8988T (cell line): ENCODE results near the gene NBL1.
A peak's percentile ranks its signal among the peaks of the same experiment; 100 is the strongest.
"Not testable (repeated sequence)": the region's sequence is repeated elsewhere in the genome, so short reads cannot be mapped to it uniquely, and the experiment has no call there.

Experiments
- DNase-seq: peaks from one replicate; pipeline ENCODE4 v3.0.0; 2011

Gene NBL1

GRCh38 chr1:19623523-19623922 lies 20.6 kb upstream of the NBL1 start:
- DNase-seq: no peak

DNA sequence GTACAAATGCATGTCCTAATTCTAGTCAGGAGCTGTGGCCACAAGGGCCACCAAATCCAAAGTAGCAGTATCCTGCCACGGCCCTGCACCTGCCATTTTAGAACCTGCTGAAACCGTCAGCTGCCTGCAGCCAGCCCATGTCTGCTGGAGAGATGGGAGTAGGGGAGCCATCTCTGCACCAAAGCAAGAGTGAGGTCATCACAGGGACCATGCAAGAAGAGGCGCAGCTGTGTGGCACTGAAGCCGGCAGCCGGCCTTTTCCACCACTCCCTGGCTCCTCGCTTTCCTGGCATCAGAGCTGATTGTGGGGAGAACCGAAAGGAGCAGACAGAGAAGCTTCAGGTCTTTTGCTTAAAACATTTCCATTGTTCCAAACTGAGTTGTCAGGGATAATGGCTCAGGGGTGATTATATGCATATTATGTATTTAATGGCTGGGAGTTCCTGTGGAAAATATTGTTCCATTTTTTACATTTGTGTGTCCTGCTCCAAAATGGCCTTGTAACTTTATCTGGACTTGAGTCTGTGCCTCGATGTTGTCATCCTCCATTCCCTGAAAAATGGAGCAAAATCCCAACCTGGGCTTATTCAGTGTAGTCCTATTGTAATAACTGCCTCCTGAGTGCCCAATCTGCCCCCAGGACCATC lies 18.7 kb upstream of the NBL1 start:
- DNase-seq: no peak

DNA sequence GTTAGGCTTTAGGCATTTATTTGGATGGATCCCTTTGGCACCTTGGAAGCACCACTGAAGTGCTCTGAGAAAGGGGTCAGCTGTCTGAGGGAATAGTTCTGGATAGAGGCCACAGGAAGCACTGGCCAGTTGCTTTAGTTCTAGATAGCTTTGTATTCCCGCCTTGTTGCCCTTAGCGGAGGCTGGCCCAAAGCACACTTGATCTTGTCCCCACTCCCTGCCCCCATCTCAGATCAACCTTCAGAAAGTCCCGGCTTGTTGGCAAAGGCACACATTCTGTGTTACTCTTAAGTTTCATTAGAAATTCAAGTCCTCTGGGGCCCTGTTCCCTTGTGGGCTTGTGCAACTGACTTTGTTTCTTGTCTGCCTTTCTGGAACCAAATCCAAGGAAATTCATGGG lies 15.2 kb upstream of the NBL1 start:
- DNase-seq: no peak

DNA sequence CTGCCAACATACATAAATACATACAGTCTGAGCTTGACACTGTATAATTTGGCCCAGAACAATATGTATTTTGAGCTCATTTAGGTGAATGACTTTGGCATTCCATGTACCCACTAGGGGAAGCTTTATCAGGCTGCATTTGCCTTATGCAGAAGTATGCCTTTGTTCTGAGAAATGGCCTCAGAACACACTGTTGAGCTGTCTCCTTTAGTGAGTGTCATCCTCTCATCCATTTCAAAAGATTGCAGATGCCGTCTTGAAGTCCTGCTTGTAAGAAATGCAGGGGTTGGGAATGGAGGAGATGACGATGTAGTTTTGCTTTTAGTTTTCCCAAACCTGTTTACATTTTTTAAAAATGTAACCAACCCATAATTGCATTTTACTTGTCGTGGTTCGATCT lies 14.8 kb upstream of the NBL1 start:
- DNase-seq: no peak

DNA sequence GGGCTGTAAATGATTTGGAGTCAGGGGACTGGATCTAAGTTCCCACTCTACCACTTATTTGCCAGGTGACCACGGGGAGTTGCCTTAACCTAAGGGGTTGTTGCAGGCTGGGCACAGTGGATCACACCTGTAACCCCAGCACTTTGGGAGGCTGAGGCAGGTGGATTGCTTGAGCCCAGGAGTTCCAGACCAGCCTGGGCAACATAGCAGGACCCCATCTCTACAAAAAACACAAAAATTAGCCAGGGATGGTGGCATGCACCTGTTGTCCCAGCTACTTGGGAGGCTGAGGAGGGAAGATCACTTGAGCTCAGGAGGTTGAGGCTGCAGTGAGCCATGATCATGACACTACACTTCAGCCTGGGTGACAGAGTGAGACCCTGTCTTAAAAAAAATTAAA lies 13.9 kb upstream of the NBL1 start:
- not testable (repeated sequence) for DNase-seq

DNA sequence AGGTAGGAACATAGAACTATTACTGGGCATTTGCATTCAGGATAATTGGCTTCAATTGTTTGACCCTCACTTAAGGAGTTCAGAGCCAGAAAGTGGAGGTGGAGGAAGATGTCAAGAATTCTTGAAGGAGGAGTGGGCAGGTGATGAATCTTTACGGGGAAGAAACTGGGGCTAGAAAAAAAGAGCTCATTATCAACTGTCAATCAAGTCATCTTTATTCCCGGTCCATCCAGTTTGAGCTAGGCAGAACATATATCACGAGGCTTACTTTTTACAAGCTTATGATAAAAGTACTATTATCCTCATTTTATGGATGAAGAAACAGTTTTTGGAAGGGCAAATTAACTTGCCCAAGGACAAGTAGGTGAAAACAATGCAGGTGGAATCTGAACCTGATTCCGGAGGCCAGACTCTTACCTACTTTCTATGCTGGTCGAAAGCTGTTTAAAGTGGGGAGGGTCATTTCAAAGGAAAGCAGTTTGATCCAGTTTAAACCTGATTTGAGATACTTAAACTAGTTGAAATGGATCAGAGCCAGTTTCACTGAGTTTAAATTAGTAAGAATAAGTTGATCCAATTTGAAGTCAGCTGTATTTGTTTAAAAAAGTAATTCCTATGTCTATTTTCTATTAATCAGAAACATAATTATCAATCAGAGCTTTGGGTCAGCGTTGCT lies 13.3 kb upstream of the NBL1 start:
- DNase-seq: no peak

- DNase-seq: no peak
These were observed 11.9 kb upstream of the NBL1 start for GRCh38 chr1:19632211-19632610.

DNA sequence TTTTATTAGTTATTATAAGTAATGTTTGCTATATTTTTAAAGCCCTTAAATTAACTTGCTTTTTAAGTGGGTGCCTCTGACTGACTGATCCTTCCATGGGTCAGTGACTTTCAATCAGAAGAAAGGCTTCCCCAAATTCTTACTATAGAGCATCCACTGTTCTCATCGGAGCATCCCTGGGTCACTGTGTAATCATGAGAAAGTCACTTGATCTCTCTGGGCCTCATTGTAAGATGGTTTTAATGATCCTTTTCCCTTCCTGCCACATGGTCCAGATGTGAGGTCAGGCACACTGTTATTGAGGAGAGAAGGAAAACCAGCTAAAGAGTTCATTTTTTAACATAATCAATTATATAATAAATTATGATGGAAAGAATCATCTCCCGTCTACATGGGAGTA lies 11.0 kb upstream of the NBL1 start:
- no peak for DNase-seq

GRCh38 chr1:19635064-19635463 lies 9.0 kb upstream of the NBL1 start:
- not testable (repeated sequence) for DNase-seq

DNA sequence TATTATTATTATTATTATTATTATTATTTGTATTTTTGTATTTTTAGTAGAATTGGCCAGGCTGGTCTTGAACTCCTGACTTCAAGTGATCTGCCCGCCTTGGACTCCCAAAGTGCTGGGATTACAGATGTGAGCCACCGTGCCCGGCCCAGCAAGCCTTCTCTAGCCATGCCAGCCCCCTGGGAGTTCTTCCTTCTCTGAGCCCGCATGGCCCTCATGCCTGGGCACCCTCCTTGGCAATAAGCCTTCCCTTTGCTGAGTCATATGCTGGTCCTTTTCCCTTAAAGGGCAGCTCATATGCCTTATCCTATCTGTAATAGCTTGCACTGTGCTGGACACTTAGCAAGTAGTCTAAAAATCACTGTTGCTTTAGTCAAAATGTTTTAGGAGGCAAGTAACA lies 8.5 kb upstream of the NBL1 start:
- DNase-seq: no peak

DNA sequence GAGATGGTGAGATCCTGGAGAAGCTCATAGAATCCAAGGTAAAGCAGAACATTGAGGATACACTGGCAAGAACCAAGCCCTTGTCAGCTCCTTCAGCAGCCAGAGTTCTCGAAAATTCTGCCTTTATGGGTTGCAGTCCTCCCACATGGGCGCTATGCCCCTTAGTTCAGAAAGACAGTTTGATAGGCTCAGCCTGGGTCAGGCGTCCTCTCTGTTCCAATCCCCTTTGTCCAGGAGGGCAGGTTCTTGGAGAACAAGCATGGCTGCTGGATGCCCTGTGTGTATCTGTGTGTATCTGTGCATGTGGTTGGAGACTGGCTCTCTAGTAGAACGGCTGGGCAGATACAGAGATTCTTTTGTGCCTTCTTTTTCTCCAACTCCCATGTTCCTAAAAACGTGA lies 8.0 kb upstream of the NBL1 start:
- DNase-seq: no peak

GRCh38 chr1:19636749-19637148 lies 7.4 kb upstream of the NBL1 start:
- DNase-seq: not testable (repeated sequence)

GRCh38 chr1:19637606-19638005 lies 6.5 kb upstream of the NBL1 start:
- DNase-seq: no peak

DNA sequence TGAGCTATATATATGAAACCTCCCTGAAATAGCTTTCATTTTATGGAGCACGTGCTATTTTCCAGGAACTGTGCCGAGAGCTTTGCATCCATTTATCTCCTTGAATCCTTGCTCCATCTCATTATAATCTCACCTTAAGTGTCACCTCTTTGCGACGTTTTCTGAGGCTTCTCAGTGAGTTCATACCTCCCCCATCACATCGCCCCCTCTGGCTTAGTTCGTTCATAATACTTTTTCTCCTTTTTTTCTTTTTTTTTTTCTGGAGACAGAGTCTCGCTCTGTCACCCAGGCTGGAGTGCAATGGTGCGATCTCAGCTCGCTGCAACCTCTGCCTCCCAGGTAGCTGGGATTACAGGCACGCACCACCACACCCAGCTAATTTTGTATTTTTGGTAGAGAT lies 4.9 kb upstream of the NBL1 start:
- DNase-seq: not testable (repeated sequence)

- DNase-seq: no peak
These were observed 4.1 kb upstream of the NBL1 start for GRCh38 chr1:19639999-19640362.

DNA sequence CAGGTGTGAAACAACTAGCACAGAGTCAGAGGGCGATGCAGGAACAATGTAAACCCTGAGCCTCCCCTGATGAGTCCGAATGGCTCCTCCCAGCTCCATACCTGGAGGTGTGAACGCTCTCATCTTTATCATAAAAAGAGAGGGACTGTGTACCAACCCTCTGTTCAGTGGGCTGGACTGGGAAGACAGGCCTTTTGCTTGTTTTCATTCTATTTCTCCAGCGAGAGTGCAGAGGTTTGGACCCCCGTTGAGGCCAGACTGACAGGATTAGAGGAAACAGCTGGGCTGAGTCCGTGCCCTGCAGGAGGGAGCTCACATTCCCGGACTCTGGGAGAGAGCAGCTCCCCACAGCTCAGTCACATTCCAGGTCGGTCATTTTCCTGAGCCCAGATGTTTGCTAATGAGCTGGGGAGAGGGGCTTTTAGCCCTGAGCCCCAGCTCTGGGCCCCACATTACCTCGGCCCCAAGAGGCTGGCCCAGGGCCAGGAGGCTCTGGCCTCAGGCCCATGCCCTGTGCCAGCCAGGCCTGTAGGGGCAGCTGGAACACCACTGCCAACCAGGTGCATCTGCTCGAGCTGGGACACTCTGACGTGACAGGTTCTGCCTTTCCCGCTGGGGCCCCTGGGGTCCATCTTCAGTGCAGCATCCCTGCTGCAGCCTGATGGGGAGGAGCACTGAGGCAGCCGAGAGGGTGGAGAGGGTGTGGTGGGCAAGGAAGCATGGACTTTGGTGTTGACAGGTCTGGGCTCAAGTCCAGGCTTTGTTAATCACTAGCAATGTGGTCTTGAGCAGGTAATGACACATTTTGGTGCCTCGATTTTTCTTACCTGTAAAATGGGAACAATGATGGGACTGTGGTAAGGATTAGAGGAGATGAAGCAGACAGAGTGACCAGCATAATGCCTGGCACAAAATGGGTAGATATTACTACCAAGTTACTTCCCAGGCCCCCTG lies 3.5 kb upstream of the NBL1 start:
- DNase-seq: no peak

- peak; percentile 93 for DNase-seq
These were observed 990 bp upstream of the NBL1 start for GRCh38 chr1:19643121-19643520.

DNA sequence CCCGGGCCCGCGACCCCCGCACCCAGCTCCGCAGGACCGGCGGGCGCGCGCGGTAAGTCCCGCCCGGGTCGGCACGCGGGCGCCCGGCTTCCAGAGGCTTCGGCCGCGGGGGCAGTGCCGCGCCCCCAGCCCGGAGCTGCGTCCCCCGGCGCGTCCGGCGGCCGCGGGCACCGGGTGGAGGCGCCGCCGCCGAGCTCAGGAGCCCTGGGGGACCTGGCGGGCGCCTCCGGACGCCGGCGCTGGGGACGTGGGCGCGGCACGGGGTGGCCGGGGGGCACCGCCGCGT lies 227 bp downstream of the NBL1 start:
- DNase-seq: no peak

DNA sequence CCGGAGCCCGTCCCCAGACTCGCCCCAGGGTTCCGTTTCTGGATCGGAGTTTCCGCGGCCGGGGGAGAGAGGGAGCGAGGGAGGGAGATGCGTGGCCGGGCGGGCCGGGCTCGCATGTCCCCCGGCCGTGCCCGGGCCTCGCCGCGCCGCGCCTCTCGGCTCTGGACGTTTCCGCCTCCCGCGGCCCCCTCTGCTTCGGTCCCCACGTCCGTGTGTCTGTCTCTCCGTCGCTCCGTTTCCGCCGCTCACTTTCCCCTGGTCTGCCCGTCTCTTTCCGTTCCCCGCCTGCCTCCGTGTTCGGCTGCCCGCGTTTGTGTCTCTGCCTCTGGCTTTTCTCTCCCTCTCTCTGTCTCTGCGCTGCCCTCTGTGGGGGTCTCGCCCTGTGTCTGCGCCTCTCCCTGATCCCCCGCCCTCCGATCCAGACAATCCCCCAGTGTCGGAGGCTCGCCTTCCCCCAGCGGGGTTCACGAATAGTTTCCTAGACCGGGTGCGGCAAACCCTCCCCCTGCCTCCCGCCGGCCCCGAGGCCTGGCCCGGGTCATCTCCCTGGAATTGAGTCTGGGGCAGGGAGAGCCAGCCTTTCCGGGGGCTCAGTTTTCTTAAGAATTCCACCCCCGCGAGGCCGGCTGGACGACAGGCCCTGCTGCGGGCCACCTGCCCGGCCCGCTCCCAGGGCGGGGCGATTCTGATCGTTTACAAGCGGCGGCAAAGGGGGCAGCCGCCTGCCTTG lies 735 bp downstream of the NBL1 start:
- DNase-seq: peak; percentile 78

GRCh38 chr1:19645411-19646251 lies 1.5 kb downstream of the NBL1 start:
- DNase-seq: no peak

DNA sequence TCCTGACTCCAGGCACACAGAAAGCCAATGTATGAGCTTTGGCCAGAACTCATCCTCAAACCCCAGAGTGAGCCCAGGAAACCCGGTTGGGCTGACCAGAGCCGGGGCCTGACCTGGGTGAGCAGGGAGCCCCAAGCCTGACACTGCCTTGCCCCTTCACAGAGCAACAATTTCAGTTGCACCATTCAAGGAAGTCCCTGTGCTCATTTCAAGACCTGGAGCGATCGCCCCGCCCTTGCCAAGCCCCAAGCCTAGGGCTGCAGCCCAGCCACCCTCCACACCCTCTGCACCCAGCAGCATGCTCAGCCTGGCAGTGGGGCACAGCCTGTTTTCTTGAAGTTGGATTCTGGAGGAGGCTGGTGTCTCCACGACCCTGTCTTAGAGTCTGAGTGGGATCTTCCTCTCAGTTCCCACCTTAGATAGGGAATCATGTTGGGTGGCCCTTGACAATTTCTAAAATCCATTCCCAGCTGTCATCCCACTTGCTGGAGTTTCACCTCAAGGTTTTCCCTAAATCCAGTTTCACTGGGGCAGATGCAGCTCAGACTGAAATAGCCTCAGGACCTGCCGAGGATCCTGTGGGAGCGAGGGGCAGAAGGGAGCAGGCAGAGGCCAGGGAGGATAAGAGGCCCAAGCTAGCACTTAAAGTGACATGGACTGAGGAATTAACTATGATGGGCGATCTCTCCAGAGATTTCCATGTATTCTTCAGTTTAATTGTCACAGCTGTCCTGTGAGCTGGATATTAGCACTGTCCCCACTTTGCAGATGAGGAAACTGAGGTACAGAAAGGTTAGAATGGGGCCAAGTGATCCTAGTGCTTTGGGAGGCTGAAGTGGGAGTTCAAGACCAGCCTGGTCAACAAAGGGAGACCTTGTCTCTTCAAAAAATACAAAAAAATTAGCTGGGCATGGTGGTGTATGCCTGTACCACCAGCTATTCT lies 2.5 kb downstream of the NBL1 start:
- DNase-seq: no peak
